GM19193 (cell line): Measurements from ENCODE around the gene CDK15.

Experiments
- POLR2A ChIP-seq: IDR thresholded peaks from 4 replicates; pipeline ENCODE4 v1.6.1; 2011; ENCODE audit not compliant: insufficient read depth, insufficient read length; ENCODE audit errors: extremely low read depth

Gene CDK15

DNA sequence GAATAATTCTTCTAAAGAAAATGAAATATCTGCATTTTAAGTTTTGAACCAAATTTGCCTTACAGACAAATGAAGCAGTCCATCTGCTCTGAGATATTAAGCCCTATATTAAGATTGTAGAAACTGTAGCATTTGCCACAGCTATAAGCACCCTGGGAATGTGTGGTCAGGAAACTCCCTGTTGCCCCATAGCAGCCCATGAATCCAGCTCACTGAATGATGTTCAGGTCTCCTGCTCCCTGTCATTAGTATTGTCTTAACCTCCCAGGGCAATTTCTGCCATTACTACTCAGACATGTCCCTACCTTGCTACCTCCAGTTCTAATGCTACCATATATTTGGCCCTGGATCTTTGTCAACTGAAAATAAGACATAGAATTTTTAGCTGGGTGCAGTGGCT lies 41.1 kb downstream of the CDK15 start:
- no peak for TF ChIP-seq POLR2A

DNA sequence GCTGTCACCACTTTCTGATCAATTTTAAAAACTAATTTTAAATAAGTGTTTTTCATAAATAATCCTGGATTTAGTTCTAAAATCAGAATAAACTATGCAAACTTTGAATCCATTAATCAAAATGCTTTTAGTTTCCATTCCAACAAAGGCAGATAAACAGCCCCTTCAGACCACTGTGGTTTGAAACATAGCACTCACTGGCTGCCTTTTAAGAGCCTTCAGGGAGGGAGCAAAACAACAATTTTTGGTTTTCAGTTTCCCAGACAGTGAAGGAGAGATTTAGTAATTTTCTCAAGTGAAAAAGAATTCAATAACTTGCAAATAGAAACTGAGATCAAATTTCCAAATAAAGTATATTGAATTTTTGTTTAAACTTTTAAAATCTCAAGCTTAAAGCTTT lies 46.1 kb downstream of the CDK15 start:
- no peak for TF ChIP-seq POLR2A

DNA sequence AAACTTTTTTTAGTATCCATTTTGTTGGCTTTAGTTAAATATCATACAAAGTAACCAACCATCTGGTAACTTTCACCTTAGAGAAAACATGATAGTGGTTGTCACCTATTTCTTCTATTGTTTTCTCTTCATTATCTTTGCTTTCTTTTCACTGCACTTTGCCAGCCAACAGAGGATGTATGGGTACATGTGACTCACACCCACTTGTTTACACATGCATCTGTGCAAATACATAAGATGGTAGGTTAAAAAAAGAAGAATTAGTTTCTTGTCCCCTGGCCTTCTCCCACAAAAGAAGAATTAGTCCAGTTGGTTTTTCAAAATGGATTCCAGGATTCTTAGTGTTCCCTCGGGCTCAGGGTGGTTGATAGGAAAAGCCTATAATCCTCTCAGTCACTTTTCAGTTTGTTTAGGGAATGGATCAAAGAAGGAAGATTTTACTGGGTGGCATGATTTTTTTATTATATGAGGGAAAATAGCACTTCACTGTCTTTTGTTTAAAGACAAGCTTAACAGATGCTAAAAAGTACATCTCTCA lies 46.6 kb downstream of the CDK15 start:
- TF ChIP-seq POLR2A = no peak

DNA sequence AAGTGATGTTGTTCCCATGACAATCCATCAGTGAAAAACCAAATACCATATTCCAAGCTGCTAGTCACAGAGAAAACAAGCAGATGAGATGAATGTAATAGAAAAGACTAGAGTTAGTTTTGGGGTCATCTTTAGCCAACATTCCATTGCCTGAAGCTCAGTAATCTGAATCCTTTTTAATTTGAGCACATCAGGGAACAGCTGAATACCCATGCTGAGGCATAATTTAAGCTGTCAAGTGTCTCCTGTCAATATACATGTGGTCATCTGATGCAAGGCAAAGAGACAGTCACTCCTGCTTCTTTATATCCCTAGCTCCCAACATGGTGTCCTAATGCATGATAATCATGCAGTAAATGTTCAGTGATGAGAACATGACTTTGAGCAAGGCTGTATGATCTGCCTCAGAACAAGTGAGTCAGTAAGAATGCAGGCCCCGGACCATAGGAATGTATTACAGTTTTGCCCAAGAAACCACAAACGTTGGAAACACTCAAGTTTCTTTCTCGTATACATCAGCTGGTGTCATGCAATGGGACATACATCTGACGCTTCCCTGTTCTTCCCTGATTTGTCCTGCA lies 48.0 kb downstream of the CDK15 start:
- no peak for TF ChIP-seq POLR2A

DNA sequence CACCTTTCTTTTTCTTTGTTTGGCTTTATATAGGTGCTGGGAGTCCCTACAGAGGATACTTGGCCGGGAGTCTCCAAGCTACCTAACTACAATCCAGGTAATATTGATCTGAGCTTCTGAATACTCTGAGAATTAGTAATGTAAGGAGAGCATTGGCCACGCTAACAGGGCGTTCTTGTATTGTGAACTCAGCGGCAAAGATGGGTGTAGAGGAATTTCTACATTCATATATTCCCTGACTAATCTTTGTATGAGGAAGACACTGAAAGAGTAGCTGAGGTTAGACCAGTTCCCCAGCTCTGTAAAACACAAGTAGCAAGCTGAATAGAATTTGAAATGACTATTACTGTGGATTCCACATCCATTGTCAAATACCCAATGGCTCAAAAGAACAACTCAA lies 48.5 kb downstream of the CDK15 start:
- TF ChIP-seq POLR2A = no peak

DNA sequence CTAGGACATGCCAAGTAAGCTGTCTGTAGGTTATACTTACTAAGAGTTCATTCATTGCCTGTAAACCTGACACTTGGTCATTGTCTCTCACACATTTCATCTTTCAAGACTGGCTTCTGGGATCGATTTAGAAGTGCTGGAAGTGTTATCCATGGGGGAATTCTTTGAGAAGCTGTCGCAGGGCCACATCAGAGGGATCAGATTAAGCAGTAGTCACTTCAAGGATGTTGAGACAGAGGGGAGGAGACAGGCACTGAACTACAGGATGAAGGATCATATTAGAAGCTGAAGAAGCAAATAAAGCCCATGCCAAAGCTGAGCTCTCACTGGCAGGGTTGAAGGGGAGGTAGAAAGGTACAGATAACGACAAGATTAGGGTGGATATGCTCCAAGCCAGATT lies 49.0 kb downstream of the CDK15 start:
- no peak for TF ChIP-seq POLR2A

- no peak for TF ChIP-seq POLR2A
These were observed 51.0 kb downstream of the CDK15 start for GRCh38 chr2:201857326-201857725.

GRCh38 chr2:201858281-201859184 lies 52.2 kb downstream of the CDK15 start:
- TF ChIP-seq POLR2A = no peak

DNA sequence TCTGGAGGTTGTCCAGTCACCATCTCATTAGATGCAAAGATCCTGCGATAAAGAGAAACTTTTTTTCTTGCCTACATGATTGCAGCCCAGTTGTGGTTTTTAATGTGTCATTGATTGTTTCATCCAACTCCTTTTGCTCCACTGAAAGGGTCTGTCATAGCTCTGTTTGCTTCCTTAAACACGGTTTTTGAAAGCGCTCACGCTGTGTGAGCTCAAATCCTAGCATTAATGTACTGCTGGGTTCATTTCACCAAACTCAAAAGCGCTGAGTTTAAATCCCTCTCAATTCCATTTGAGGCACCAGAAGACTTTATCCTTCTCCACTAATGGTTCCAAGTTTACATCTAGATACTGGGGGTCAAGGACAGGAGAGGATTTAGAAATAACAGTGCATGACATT lies 53.6 kb downstream of the CDK15 start:
- TF ChIP-seq POLR2A = no peak

GRCh38 chr2:201860636-201861066 lies 54.3 kb downstream of the CDK15 start:
- no peak for TF ChIP-seq POLR2A

GRCh38 chr2:201862843-201863242 lies 56.5 kb downstream of the CDK15 start:
- TF ChIP-seq POLR2A = no peak

GRCh38 chr2:201866643-201867473 lies 60.5 kb downstream of the CDK15 start:
- TF ChIP-seq POLR2A = no peak

DNA sequence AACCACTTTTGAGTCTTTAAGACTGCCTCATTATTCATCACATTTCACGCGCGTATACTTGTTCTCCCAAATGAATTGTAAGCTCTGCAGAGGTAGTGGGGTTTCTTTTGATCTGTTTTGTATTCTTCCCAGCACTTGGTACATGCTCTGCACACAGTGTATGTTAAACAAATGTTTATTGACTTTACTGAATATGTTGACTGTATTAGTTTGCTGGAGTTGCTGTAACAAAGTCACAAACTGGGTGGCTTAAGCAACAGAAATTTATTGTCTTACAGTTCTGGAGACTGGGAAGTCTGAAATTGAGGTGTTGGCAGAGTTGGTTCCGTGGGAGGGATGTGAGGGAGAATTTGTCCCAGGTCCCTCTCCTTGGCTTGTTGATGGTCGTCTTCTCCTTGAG lies 65.1 kb downstream of the CDK15 start:
- TF ChIP-seq POLR2A = no peak

DNA sequence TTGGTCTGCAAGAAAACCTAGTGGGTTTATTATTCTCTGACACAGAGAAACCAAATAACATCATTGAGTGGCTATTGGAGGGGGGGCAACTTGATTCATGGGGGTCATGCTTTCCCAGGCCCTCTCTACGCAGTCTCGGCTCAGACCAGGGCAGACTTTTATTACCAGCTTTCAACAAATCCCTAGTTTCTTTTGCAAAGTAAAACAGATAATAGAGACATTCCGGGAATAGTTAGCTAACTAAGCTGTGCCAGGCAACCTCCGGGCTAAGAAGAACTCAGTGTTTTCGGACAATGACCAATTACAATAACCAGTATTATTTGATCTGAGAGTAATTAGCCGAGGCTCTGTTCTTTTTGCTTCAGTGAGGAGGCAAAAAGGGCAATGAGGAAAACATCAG lies 66.3 kb downstream of the CDK15 start:
- TF ChIP-seq POLR2A = no peak

GRCh38 chr2:201879996-201880395 lies 73.7 kb downstream of the CDK15 start:
- TF ChIP-seq POLR2A = no peak

- TF ChIP-seq POLR2A = peak; percentile 7
These were observed 74.2 kb downstream of the CDK15 start for GRCh38 chr2:201880579-201880978.

GRCh38 chr2:201880993-201881611 lies 74.8 kb downstream of the CDK15 start:
- TF ChIP-seq POLR2A = peak; percentile 27
